HCT116 (cell line): ENCODE measurements around the gene TACO1. TPM values are rescaled to one million over a fixed set of nuclear protein-coding genes. Genes with fewer than 3 reads are reported as not detected.

Experiments used
- ATAC-seq: fragments of 200-7000 bp; cut with Tn5 transposase; 2 replicates; pipeline ENCODE4 v1.9.1; 2020; ENCODE audit warnings: mild to moderate bottlenecking, moderate library complexity
- BruUV-seq: library from RNA; stranded (reverse); fragments of 400-500 nt; replicated peaks from 2 replicates; lab custom pipeline; 2021; lab: Mats Ljungman, UMichigan
- CTCF ChIA-PET: fragments of 300-600 bp; sonication (Branson Sonifier 250); formaldehyde crosslinking; loops from one replicate; lab custom pipeline; 2021; ENCODE audit warnings: antibody characterized with exemption; lab: Charles Lee
- POLR2A ChIA-PET: fragments of 300-600, 350-600 bp; sonication (Branson Sonifier 250); formaldehyde crosslinking; loops from one replicate; lab custom pipeline; 2021; ENCODE audit warnings: antibody characterized with exemption; lab: Charles Lee
- RAD21 ChIA-PET, 2 experiments: fragments of 300-600 bp; sonication (Branson Sonifier 250); formaldehyde crosslinking; loops; one replicate each; lab custom pipeline; 2023; ENCODE audit warnings: low total read pairs in 2 of 2; ENCODE audit not compliant: uncharacterized antibody in 2 of 2, unreplicated experiment in 2 of 2, low non-redundant PET in 1 of 2; lab: Charles Lee
- DNase-seq: peaks from one replicate; pipeline ENCODE4 v3.0.0-alpha.2; 2010; ENCODE audit warnings: low read depth, low spot score
- H2AFZ ChIP-seq: fragments of 200-600 bp; shearing (Covaris generic), sonication (generic); 2 replicates; pipeline ENCODE4 v1.6.1; 2017; ENCODE audit warnings: low read depth, mixed run types, mixed read lengths, antibody characterized with exemption, low read length; ENCODE audit not compliant: poor library complexity, severe bottlenecking
- H3K27ac ChIP-seq: 2 replicates; pipeline ENCODE4 v1.5.1; 2012; ENCODE audit warnings: low read depth, low read length
- H3K27me3 ChIP-seq: fragments of 200-600 bp; sonication (generic); 2 replicates; pipeline ENCODE4 v1.6.1; 2016; ENCODE audit warnings: mixed run types, low read length, mixed read lengths; ENCODE audit not compliant: insufficient read depth
- H3K36me3 ChIP-seq, 2 experiments: fragments of 200-500 bp in 1 of 2; fragments of 200-600 bp in 1 of 2; sonication (Bioruptor generic) in 1 of 2; sonication (generic) in 1 of 2; 2 replicates each; pipeline versions ENCODE4 v1.5.1 to v1.6.1; 2014 to 2016; ENCODE audit warnings: low read length in 2 of 2, inconsistent platforms in 1 of 2, mixed read lengths in 1 of 2, mixed run types in 1 of 2; ENCODE audit not compliant: insufficient read depth in 2 of 2, control insufficient read depth in 1 of 2
- H3K4me1 ChIP-seq, 2 experiments: fragments of 200-600 bp in 1 of 2; sonication (generic) in 1 of 2; 2 replicates each; pipeline versions ENCODE4 v1.5.1 to v1.6.1; 2012 to 2017; ENCODE audit warnings: low read length in 2 of 2, inconsistent platforms in 1 of 2, mild to moderate bottlenecking in 1 of 2, mixed read lengths in 1 of 2, mixed run types in 1 of 2, moderate library complexity in 1 of 2; ENCODE audit not compliant: insufficient read depth in 2 of 2, control insufficient read depth in 1 of 2
- H3K4me2 ChIP-seq: fragments of 200-600 bp; sonication (generic); 2 replicates; pipeline ENCODE4 v1.6.1; 2017; ENCODE audit warnings: mixed run types, low read length, mixed read lengths
- H3K4me3 ChIP-seq, 2 experiments: fragments of 200-600 bp in 1 of 2; sonication (generic) in 1 of 2; replicated peaks in 1 of 2; 2 replicates each; pipeline ENCODE4 v1.5.1; 2011 to 2016; ENCODE audit warnings: low read length in 2 of 2, control low read depth in 1 of 2, low read depth in 1 of 2, mild to moderate bottlenecking in 1 of 2, mixed read lengths in 1 of 2, mixed run types in 1 of 2
- H3K79me2 ChIP-seq: fragments of 200-600 bp; sonication (generic); 2 replicates; pipeline ENCODE4 v1.6.1; 2017; ENCODE audit warnings: mild to moderate bottlenecking, mixed run types, low read length, moderate library complexity, mixed read lengths; ENCODE audit not compliant: insufficient read depth
- H3K9ac ChIP-seq: fragments of 200-600 bp; sonication (generic); 2 replicates; pipeline ENCODE4 v1.6.1; 2016; ENCODE audit warnings: low read length, mixed read lengths
- H3K9me2 ChIP-seq: fragments of 200-600 bp; sonication (generic), shearing (Covaris generic); 2 replicates; pipeline ENCODE4 v1.6.1; 2017; ENCODE audit warnings: mixed run types, mild to moderate bottlenecking, moderate library complexity; ENCODE audit not compliant: insufficient read depth
- H3K9me3 ChIP-seq, 2 experiments: fragments of 200-500 bp in 1 of 2; fragments of 200-600 bp in 1 of 2; sonication (Bioruptor generic) in 1 of 2; sonication (generic) in 1 of 2; 2 replicates each; pipeline ENCODE4 v1.6.1; 2014 to 2017; ENCODE audit warnings: low read length in 2 of 2, mixed read lengths in 2 of 2, inconsistent platforms in 1 of 2, low read depth in 1 of 2, mild to moderate bottlenecking in 1 of 2, mixed run types in 1 of 2, moderate library complexity in 1 of 2; ENCODE audit not compliant: control insufficient read depth in 1 of 2, insufficient read depth in 1 of 2
- H4K20me1 ChIP-seq: fragments of 200-600 bp; sonication (generic), shearing (Covaris generic); 2 replicates; pipeline ENCODE4 v1.6.1; 2017; ENCODE audit warnings: mixed run types, mild to moderate bottlenecking, moderate library complexity; ENCODE audit not compliant: insufficient read depth
- EZH2 ChIP-seq: fragments of 200-600 bp; sonication (generic); IDR thresholded peaks from 2 replicates; pipeline ENCODE4 v1.6.1; 2017; ENCODE audit warnings: antibody characterized with exemption, mixed run types
- FOSL1 ChIP-seq: IDR thresholded peaks from 2 replicates; pipeline ENCODE4 v1.6.1; 2012; ENCODE audit warnings: low read depth
- JUND ChIP-seq: IDR thresholded peaks from 2 replicates; pipeline ENCODE4 v1.6.1; 2012
- POLR2AphosphoS5 ChIP-seq: IDR thresholded peaks from 2 replicates; pipeline ENCODE4 v1.6.1; 2011; ENCODE audit warnings: mild to moderate bottlenecking, low read depth, low read length, moderate library complexity
- RAD21 ChIP-seq: IDR thresholded peaks from 2 replicates; pipeline ENCODE4 v1.6.1; 2012; ENCODE audit warnings: low read depth, mild to moderate bottlenecking
- SIN3A ChIP-seq: IDR thresholded peaks from 2 replicates; pipeline ENCODE4 v1.6.1; 2012; ENCODE audit warnings: low read depth
- YY1 ChIP-seq: IDR thresholded peaks from 2 replicates; pipeline ENCODE4 v1.6.1; 2011; ENCODE audit warnings: low read length, low read depth, moderate library complexity, mild to moderate bottlenecking; ENCODE audit not compliant: insufficient replicate concordance; ENCODE audit errors: extremely low read depth
- ZFX ChIP-seq: fragments of 450-650 bp; IDR thresholded peaks from 2 replicates; pipeline ENCODE4 v1.6.1; 2017
- intact Hi-C: fragments of 100-400 bp; cut with micrococcal nuclease; formaldehyde crosslinking; loops from 2 replicates; pipeline ENCODE4 v1.10.0; 2022
- total RNA-seq: library from RNA; stranded (reverse); gene quantifications from one replicate; pipeline ENCODE4 v1.2.1, GENCODE V29; 2021; ENCODE audit not compliant: unreplicated experiment
- TF ChIP-seq, protein P1 (sequence below), 3 experiments: fragments of 200-600 bp in 1 of 3; sonication (generic) in 1 of 3; IDR thresholded peaks in 2 of 3; conservative IDR thresholded peaks in 1 of 3; 2 replicates each; pipeline ENCODE4 v1.5.1; 2012 to 2017; ENCODE audit warnings: low read depth in 2 of 3, low read length in 2 of 3, antibody characterized with exemption in 1 of 3, borderline replicate concordance in 1 of 3, control low read depth in 1 of 3, mild to moderate bottlenecking in 1 of 3, mixed read lengths in 1 of 3, mixed run types in 1 of 3, moderate library complexity in 1 of 3; ENCODE audit not compliant: insufficient read depth in 1 of 3

Gene TACO1
- total RNA-seq, 1 experiment from 2014 or later = 39.6 TPM

DNA sequence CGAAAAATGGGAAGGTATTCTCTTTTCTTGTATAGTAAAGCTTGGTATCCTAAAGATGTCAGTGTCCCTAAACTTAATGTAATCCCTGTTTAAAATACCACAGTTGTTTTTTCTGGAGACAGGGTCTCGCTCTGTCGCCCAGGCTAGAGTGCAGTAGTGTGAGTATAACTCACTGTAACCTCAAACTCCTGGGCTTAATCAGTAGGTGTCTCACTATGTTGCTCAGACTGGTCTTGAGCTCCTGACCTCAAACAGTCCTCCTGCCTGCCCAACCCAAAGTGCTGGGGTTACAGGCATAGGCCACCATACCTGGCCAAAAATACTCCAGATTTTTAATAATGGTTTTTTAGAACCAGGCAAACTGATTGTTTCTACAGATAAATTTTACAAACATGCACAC, 42.3 kb upstream of the TACO1 start (continued):
- TF ChIP-seq JUND = no peak

DNA sequence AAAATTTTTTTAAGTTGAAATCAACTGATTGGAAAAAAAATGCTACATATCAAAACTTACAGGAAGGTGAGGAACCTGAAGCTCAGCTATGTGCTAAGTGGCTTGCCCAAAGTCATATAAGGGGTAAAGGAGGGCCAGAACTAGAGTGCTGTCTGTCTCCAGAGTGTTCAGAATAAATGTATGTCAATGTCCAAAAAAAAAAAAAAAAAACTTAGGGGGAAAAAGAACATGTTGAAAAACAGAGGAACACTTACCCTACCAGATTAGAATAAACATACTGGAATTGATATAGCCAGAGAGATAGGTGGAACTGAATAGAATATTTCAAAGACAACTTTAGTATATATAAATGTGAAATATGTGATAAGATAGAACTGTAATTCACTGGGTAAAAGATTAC, 38.9 kb upstream of the TACO1 start:
- Histone ChIP-seq H2AFZ (no peak overlapping the region), H4K20me1 (no peaks in the 10 kb centered on the region; the same call in 1 of the 2 replicates), H3K9me3 (no peaks in the 10 kb centered on the region), H3K4me1 (no peaks in the 10 kb centered on the region), H3K79me2 (peaks cover 88% of the 10 kb centered on the region), H3K27me3 (no peaks in the 10 kb centered on the region), H3K9ac (no peak overlapping the region), H3K36me3 (no peaks in the 10 kb centered on the region), H3K4me2 (no peak overlapping the region), H3K27ac (no peak overlapping the region), H3K9me2 (no peaks in the 10 kb centered on the region), H3K4me3 (no peak overlapping the region)
- RAD21 ChIA-PET = no interaction called here
- DNase-seq (no peak), ATAC-seq (no peak)
- POLR2A ChIA-PET = no interaction called here
- CTCF ChIA-PET = no interaction called here
- BruUV-seq = no TSS peak
- intact Hi-C loops = no loop called here
- TF ChIP-seq RAD21 (no peak), YY1 (no peak), FOSL1 (no peak), SIN3A (no peak), ZFX (no peak), EZH2 (no peak), POLR2AphosphoS5 (no peak)
- TF ChIP-seq, protein P1, sequence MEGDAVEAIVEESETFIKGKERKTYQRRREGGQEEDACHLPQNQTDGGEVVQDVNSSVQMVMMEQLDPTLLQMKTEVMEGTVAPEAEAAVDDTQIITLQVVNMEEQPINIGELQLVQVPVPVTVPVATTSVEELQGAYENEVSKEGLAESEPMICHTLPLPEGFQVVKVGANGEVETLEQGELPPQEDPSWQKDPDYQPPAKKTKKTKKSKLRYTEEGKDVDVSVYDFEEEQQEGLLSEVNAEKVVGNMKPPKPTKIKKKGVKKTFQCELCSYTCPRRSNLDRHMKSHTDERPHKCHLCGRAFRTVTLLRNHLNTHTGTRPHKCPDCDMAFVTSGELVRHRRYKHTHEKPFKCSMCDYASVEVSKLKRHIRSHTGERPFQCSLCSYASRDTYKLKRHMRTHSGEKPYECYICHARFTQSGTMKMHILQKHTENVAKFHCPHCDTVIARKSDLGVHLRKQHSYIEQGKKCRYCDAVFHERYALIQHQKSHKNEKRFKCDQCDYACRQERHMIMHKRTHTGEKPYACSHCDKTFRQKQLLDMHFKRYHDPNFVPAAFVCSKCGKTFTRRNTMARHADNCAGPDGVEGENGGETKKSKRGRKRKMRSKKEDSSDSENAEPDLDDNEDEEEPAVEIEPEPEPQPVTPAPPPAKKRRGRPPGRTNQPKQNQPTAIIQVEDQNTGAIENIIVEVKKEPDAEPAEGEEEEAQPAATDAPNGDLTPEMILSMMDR (IDR thresholded peaks at IDR 0.05 in 2 of 3, conservative IDR thresholded peaks at IDR 0.05 in 1 of 3; ENCODE audit: borderline replicate concordance in 1 of 3, insufficient read depth in 1 of 3, low read depth in 2 of 3, low read length in 2 of 3) = no peak
